PC-9 (cell line): ENCODE data around the gene FOXK1.

ENCODE experiments used
- EZH2 ChIP-seq: fragments of 200-600 bp; sonication (generic); IDR thresholded peaks from 2 replicates; pipeline ENCODE4 v1.8.0; 2017; ENCODE audit warnings: antibody characterized with exemption, low read depth
- TF ChIP-seq, protein P1 (sequence below): fragments of 200-600 bp; sonication (generic); conservative IDR thresholded peaks from 2 replicates; pipeline ENCODE4 v1.6.1; 2017; ENCODE audit warnings: mixed run types, antibody characterized with exemption, mild to moderate bottlenecking, moderate library complexity

DNA sequence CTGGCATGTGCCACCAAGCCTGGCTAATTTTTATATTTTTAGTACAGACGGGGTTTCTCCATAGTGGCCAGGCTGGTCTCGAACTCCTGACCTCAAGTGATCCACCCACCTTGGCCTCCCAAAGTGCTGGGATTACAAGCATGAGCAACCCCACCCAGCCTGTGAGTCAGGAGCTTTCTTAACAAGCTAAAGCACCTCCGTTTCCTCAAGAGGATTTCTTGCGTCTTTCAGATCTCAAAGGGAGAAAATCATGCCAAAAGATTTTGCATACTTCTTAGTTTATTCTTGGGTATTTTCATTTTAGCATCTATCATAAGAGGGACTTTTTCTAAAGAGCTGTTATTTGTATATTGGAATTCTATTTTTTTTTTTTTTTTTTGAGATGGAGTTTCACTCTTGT is 47.9 kb upstream of the FOXK1 start:
- TF ChIP-seq EZH2 = no peak
- TF ChIP-seq, protein P1, sequence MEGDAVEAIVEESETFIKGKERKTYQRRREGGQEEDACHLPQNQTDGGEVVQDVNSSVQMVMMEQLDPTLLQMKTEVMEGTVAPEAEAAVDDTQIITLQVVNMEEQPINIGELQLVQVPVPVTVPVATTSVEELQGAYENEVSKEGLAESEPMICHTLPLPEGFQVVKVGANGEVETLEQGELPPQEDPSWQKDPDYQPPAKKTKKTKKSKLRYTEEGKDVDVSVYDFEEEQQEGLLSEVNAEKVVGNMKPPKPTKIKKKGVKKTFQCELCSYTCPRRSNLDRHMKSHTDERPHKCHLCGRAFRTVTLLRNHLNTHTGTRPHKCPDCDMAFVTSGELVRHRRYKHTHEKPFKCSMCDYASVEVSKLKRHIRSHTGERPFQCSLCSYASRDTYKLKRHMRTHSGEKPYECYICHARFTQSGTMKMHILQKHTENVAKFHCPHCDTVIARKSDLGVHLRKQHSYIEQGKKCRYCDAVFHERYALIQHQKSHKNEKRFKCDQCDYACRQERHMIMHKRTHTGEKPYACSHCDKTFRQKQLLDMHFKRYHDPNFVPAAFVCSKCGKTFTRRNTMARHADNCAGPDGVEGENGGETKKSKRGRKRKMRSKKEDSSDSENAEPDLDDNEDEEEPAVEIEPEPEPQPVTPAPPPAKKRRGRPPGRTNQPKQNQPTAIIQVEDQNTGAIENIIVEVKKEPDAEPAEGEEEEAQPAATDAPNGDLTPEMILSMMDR = no peak
